ENCODE data around the gene KRT82. TPM values are rescaled to one million over a fixed set of nuclear protein-coding genes. Genes with fewer than 3 reads are reported as not detected.

KRT82 gene
- total and polyA plus RNA-seq, 7 donors, result not detected

DNA sequence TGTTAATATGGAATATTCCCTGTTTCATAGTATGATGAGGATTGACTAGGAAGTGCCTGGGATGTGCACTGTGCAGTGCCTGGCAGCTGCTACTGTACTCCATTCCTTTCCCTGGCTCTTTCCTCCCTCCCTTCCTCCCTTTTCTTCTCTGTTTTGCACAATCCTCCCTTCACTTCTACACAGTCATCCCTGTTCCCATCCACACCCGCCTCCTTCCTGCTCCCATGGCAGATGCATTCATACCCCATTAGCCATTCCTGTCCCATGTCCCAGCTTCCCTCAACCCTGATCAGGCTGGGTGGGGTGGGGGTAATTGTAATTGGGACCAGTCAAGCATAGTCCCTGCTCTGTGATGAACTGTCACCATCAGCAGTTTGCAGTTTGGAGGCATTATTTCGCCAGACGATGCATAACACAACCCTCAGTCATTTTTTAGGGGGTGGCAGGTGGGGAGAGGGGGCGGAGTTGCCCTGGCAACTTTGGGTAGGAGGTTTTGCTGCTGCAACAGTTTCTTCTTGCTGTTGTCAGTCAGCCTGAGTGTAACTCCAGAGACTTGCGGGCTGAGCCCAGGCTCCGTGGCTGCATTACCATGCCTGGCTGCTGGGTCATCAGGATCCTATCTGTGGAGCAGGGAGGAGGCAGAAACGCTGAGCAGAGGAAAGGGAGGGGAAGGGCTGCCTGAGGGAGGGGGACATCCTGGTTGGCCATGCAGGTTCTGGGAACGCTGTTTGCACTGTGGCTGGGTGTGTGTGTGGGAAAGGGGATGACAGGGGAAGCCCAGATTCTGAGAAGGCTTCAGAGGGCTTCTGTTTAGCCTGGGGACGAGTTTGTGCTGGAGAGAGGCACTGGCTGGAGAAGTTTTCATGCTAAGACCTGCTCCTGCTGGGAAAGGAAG lies 16.6 kb downstream of the KRT82 start:
- H3K4me3 ChIP-seq, result no peak overlapping the region
- no peak for DNase-seq
- H3K27ac ChIP-seq, result no peak overlapping the region
- ATAC-seq, result no peak
- H3K36me3 ChIP-seq (ENCODE audit: insufficient read depth in 1 of 2, low read depth in 1 of 2), result no peaks in the 10 kb centered on the region
- peaks cover 0 to 5% (median 0%) of the 10 kb centered on the region in 3 donors for H3K27me3 ChIP-seq (ENCODE audit: insufficient read depth in 3 of 3, low read length in 2 of 3)
- H3K4me1 ChIP-seq, result no peaks in the 10 kb centered on the region
- intact Hi-C loops (cut with DNase I), result no loop called here
- WGBS, 3 donors, result 33 to 44% (median 41%) methylated on average over 9 of the region's 9 CpGs
- TF ChIP-seq, protein P1, sequence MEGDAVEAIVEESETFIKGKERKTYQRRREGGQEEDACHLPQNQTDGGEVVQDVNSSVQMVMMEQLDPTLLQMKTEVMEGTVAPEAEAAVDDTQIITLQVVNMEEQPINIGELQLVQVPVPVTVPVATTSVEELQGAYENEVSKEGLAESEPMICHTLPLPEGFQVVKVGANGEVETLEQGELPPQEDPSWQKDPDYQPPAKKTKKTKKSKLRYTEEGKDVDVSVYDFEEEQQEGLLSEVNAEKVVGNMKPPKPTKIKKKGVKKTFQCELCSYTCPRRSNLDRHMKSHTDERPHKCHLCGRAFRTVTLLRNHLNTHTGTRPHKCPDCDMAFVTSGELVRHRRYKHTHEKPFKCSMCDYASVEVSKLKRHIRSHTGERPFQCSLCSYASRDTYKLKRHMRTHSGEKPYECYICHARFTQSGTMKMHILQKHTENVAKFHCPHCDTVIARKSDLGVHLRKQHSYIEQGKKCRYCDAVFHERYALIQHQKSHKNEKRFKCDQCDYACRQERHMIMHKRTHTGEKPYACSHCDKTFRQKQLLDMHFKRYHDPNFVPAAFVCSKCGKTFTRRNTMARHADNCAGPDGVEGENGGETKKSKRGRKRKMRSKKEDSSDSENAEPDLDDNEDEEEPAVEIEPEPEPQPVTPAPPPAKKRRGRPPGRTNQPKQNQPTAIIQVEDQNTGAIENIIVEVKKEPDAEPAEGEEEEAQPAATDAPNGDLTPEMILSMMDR (IDR thresholded peaks at IDR 0.05), result no peak
- H3K9me3 ChIP-seq, result no peaks in the 10 kb centered on the region

DNA sequence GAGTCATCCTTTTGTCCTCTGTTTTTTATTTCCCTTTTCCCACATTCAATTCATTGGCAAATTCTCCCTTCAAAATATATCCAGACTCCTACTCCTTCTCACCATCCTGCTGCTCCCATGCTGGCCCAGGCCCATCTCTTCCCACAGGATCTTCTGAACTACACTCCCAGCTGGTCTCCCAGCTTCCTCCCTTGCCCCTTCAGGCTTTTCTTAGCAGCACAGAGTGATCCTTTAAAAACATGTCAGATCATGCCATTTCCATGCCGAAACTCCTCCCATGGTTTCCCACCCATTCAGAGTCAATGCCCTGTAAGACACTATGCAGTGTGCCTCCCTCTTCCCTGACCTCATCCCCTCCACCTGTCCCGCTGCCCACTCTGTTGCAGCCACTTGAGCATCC lies 18.3 kb downstream of the KRT82 start:
- Histone ChIP-seq H3K27me3 (ENCODE audit: insufficient read depth in 3 of 3, low read length in 2 of 3) (peaks cover 0 to 5% (median 0%) of the 10 kb centered on the region in 3 donors), H3K36me3 (ENCODE audit: insufficient read depth in 1 of 2, low read depth in 1 of 2) (no peaks in the 10 kb centered on the region), H3K9me3 (no peaks in the 10 kb centered on the region), H3K4me3 (no peak overlapping the region), H3K4me1 (no peaks in the 10 kb centered on the region), H3K27ac (no peak overlapping the region)
- ATAC-seq, result no peak
- no peak for DNase-seq
- WGBS, 3 donors, result 90 to 92% (median 91%) methylated on average over 2 of the region's 2 CpGs
- intact Hi-C loops (cut with DNase I), result no loop called here
- TF ChIP-seq, protein P1 (IDR thresholded peaks at IDR 0.05), result no peak

DNA sequence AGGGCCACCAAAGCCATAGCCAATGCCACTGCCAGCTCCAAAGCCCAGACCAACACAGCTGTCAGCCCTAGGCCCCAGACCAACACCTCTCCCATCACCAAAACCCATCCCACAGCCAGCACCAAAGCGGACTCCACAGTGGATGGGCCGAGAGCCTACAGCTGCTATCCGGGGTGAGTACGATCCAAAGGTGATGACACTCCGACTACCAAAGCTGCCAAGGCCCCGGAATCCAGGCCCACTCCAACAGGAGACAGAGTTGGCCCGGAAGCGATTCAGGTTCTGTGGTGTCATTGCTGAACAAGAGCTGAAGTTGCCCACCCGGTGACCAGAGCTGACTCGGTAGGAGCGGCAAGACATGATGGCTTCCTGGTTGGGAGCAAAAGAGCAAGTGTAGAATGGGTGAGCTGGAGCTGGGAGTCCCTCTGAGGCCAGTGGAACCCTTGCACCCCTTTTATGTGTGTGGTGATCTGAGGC lies 20.9 kb downstream of the KRT82 start, which contains the start of gene KRT84:
KRT84 (minus strand) TSS at position 427 of the 477 bp plus-strand sequence; CDS start at position 360, 67 bp downstream.
- H3K36me3 ChIP-seq (ENCODE audit: insufficient read depth in 1 of 2, low read depth in 1 of 2), result no peaks in the 10 kb centered on the region
- ATAC-seq (no peak), DNase-seq (no peak)
- peaks cover 0 to 5% (median 0%) of the 10 kb centered on the region in 3 donors for H3K27me3 ChIP-seq (ENCODE audit: insufficient read depth in 3 of 3, low read length in 2 of 3)
- H3K4me1 ChIP-seq, result no peaks in the 10 kb centered on the region
- intact Hi-C loops (cut with DNase I), result no loop called here
- H3K4me3 ChIP-seq, result no peak within 1 kb of the TSS
- no peaks in the 10 kb centered on the region for H3K9me3 ChIP-seq
- 47 to 77% (median 57%) methylated on average over 11 of the region's 11 CpGs for WGBS, 3 donors
- TF ChIP-seq, protein P1 (IDR thresholded peaks at IDR 0.05), result no peak
- H3K27ac ChIP-seq, result no peak within 1 kb of the TSS

DNA sequence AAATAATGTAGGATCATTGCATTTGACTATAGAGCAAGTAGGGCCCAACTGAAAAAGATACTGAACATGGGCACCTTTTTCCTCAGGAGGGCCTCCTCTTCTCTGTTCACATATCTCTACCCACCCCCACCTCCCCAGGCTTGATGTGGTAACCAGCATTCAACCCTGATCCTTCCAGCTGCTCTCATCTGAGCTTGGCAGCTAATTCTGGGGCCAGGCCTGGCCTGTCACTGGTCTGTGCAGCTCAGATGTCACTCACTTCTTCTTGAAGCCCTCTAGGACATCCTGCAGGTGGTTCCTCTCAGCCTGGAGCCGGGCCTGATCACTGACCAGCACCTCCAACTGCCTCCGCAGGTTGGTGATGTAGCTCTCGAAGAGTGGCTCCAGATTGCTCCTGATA lies 22.8 kb downstream of the KRT82 start:
- Histone ChIP-seq H3K9me3 (no peaks in the 10 kb centered on the region), H3K4me1 (no peaks in the 10 kb centered on the region), H3K36me3 (ENCODE audit: insufficient read depth in 1 of 2, low read depth in 1 of 2) (no peaks in the 10 kb centered on the region), H3K27ac (no peak overlapping the region), H3K4me3 (no peak overlapping the region), H3K27me3 (ENCODE audit: insufficient read depth in 3 of 3, low read length in 2 of 3) (peaks cover 0 to 5% (median 0%) of the 10 kb centered on the region in 3 donors)
- 93 to 96% (median 94%) methylated on average over 3 of the region's 3 CpGs for WGBS, 3 donors
- ATAC-seq (no peak), DNase-seq (no peak)
- intact Hi-C loops (cut with DNase I), result no loop called here
- TF ChIP-seq, protein P1 (IDR thresholded peaks at IDR 0.05), result no peak
